GM23338 (cell line): ENCODE data around the gene RCAN1. TPM values are rescaled to one million over a fixed set of nuclear protein-coding genes. Genes with fewer than 3 reads are reported as not detected.

Experiments
- ATAC-seq: fragments of 200-7000 bp; cut with Tn5 transposase; 3 replicates; pipeline ENCODE4 v1.9.1; 2020
- DNase-seq: peaks from one replicate; pipeline ENCODE4 v3.0.0-alpha.2; 2015; ENCODE audit warnings: low spot score
- H2AFZ ChIP-seq: fragments of 200-600 bp; sonication (generic); 2 replicates; pipeline ENCODE4 v1.8.0; 2016; ENCODE audit warnings: antibody characterized with exemption, mild to moderate bottlenecking, moderate library complexity
- H3F3A ChIP-seq: fragments of 200-600 bp; sonication (generic); replicated peaks from 2 replicates; pipeline ENCODE4 v1.8.0; 2017; ENCODE audit warnings: antibody characterized with exemption, mixed run types, low read depth
- H3K27ac ChIP-seq: fragments of 200-600 bp; sonication (generic); 2 replicates; pipeline ENCODE4 v1.6.1; 2016; ENCODE audit warnings: low read depth
- H3K27me3 ChIP-seq: fragments of 200-600 bp; sonication (generic); 2 replicates; pipeline ENCODE4 v1.8.0; 2016; ENCODE audit warnings: mild to moderate bottlenecking, mixed run types, moderate library complexity; ENCODE audit not compliant: insufficient read depth
- H3K36me3 ChIP-seq: fragments of 200-600 bp; sonication (generic); 2 replicates; pipeline ENCODE4 v1.8.0; 2016; ENCODE audit warnings: mild to moderate bottlenecking; ENCODE audit not compliant: insufficient read depth
- H3K4me1 ChIP-seq: fragments of 200-600 bp; sonication (generic); 2 replicates; pipeline ENCODE4 v1.8.0; 2016; ENCODE audit warnings: mild to moderate bottlenecking, moderate library complexity; ENCODE audit not compliant: insufficient read depth
- H3K4me2 ChIP-seq: fragments of 200-600 bp; sonication (generic); 2 replicates; pipeline ENCODE4 v1.7.1; 2017; ENCODE audit warnings: mixed run types
- H3K4me3 ChIP-seq: fragments of 200-600 bp; sonication (generic); 2 replicates; pipeline ENCODE4 v1.6.1; 2016; ENCODE audit warnings: mixed run types
- H3K79me2 ChIP-seq: fragments of 200-600 bp; sonication (generic); replicated peaks from 2 replicates; pipeline ENCODE4 v1.8.0; 2017; ENCODE audit warnings: mild to moderate bottlenecking; ENCODE audit not compliant: insufficient read depth
- H3K9me2 ChIP-seq: fragments of 200-600 bp; sonication (generic); 2 replicates; pipeline ENCODE4 v1.8.0; 2017; ENCODE audit not compliant: insufficient read depth
- H4K20me1 ChIP-seq: fragments of 200-600 bp; sonication (generic); replicated peaks from 2 replicates; pipeline ENCODE4 v1.8.0; 2017; ENCODE audit warnings: mild to moderate bottlenecking; ENCODE audit not compliant: insufficient read depth
- H3K27ac Mint-ChIP-seq: 2 replicates; pipeline ENCODE4 v1.8.0; 2020; ENCODE audit warnings: inconsistent platforms, mild to moderate bottlenecking, moderate library complexity, mixed read lengths
- H3K27me3 Mint-ChIP-seq: 3 replicates; pipeline ENCODE4 v1.8.0; 2022; ENCODE audit warnings: low read depth, mild to moderate bottlenecking, moderate library complexity, mixed read lengths, inconsistent platforms; ENCODE audit not compliant: insufficient read depth, poor library complexity
- H3K36me3 Mint-ChIP-seq: 3 replicates; pipeline ENCODE4 v1.8.0; 2021; ENCODE audit warnings: low read depth, mild to moderate bottlenecking, inconsistent platforms, moderate library complexity, mixed read lengths
- H3K4me1 Mint-ChIP-seq: 3 replicates; pipeline ENCODE4 v1.8.0; 2020; ENCODE audit warnings: mild to moderate bottlenecking, inconsistent platforms, mixed read lengths
- H3K4me3 Mint-ChIP-seq: 3 replicates; pipeline ENCODE4 v1.8.0; 2021; ENCODE audit warnings: moderate library complexity, mild to moderate bottlenecking, inconsistent platforms, mixed read lengths
- H3K9me3 Mint-ChIP-seq: 3 replicates; pipeline ENCODE4 v1.8.0; 2020; ENCODE audit warnings: moderate library complexity, mild to moderate bottlenecking, inconsistent platforms, mixed read lengths
- CREB1 ChIP-seq: fragments of 250-450 bp; sonication (Bioruptor Pico); IDR thresholded peaks from 2 replicates; pipeline ENCODE4 v1.5.0; 2020; ENCODE audit warnings: low read depth, mild to moderate bottlenecking, moderate library complexity
- EZH2 ChIP-seq: fragments of 200-600 bp; sonication (generic); IDR thresholded peaks from one replicate; pipeline ENCODE4 v1.8.0; 2017; ENCODE audit warnings: antibody characterized with exemption, mild to moderate bottlenecking, low read depth; ENCODE audit not compliant: unreplicated experiment
- EZH2phosphoT487 ChIP-seq: fragments of 200-600 bp; sonication (generic); IDR thresholded peaks from one replicate; pipeline ENCODE4 v1.8.1; 2018; ENCODE audit warnings: antibody characterized with exemption; ENCODE audit not compliant: unreplicated experiment
- JUNB ChIP-seq: IDR thresholded peaks from one replicate; pipeline ENCODE4 v1.6.1; 2016; ENCODE audit warnings: antibody characterized with exemption; ENCODE audit not compliant: unreplicated experiment
- NANOG ChIP-seq: IDR thresholded peaks from 2 replicates; pipeline ENCODE4 v1.6.1; 2016; ENCODE audit warnings: antibody characterized with exemption, borderline replicate concordance
- POLR2AphosphoS5 ChIP-seq: IDR thresholded peaks from 2 replicates; pipeline ENCODE4 v1.6.1; 2016; ENCODE audit warnings: antibody characterized with exemption, low read depth
- STAT1 ChIP-seq: IDR thresholded peaks from one replicate; pipeline ENCODE4 v1.6.1; 2016; ENCODE audit warnings: antibody characterized with exemption; ENCODE audit not compliant: unreplicated experiment
- ZNF114 ChIP-seq: fragments of 250-450 bp; sonication (Bioruptor Pico); IDR thresholded peaks from 2 replicates; pipeline ENCODE4 v1.5.0; 2020; ENCODE audit warnings: mild to moderate bottlenecking, moderate library complexity
- ZNF331 ChIP-seq: fragments of 250-450 bp; sonication (Bioruptor Pico); IDR thresholded peaks from 2 replicates; pipeline ENCODE4 v1.5.0; 2020; ENCODE audit warnings: low read depth, mild to moderate bottlenecking, moderate library complexity
- ZNF462 ChIP-seq: fragments of 250-450 bp; sonication (Bioruptor Pico); IDR thresholded peaks from 2 replicates; pipeline ENCODE4 v1.5.0; 2020; ENCODE audit warnings: mild to moderate bottlenecking, moderate library complexity
- polyA plus RNA-seq: library from polyadenylated mRNA; unstranded; fragments of >200 nt; fragmentation: Nextera tagmentation; extraction: Ambion mirVana; gene quantifications from 2 replicates; pipeline ENCODE4 v1.2.1, GENCODE V29; 2016
- total RNA-seq: library from RNA; depleted of rRNA; stranded (reverse); fragments of >200 nt; shearing (Covaris generic); gene quantifications from 2 replicates; pipeline ENCODE4 v1.2.3, GENCODE V29; 2014
- TF ChIP-seq, protein P1 (sequence below): IDR thresholded peaks from 2 replicates; pipeline ENCODE4 v1.6.1; 2016; ENCODE audit warnings: antibody characterized with exemption
- TF ChIP-seq, protein P2 (sequence below), 2 experiments: fragments of 200-600 bp in 1 of 2; sonication (generic) in 1 of 2; conservative IDR thresholded peaks; 2 replicates each; pipeline versions ENCODE4 v1.5.1 to v1.6.1; 2016 to 2017; ENCODE audit warnings: antibody characterized with exemption in 2 of 2, low read depth in 2 of 2, mild to moderate bottlenecking in 2 of 2, moderate library complexity in 1 of 2
- TF ChIP-seq, protein P3 (sequence below): IDR thresholded peaks from one replicate; pipeline ENCODE4 v1.6.1; 2018; ENCODE audit warnings: antibody characterized with exemption; ENCODE audit not compliant: unreplicated experiment

Gene RCAN1
- total and polyA plus RNA-seq, 2 experiments from 2014 or later = 3.7 to 5.2 TPM

- Histone ChIP-seq H3K4me3 (no peak overlapping the region), H3K27me3 (peaks cover 10% of the 10 kb centered on the region), H4K20me1 (no peaks in the 10 kb centered on the region; the same call in 1 of the 2 replicates), H3K4me2 (no peak overlapping the region), H3F3A (no peaks in the 10 kb centered on the region), H3K36me3 (no peaks in the 10 kb centered on the region), H3K79me2 (no peaks in the 10 kb centered on the region), H3K9me2 (no peaks in the 10 kb centered on the region), H2AFZ (no peak overlapping the region), H3K27ac (no peak overlapping the region), H3K4me1 (0 out of 2 replicates have a peak, but pooled peaks cover 2% of the 10 kb centered on the region)
- ATAC-seq (no peak), DNase-seq (no peak)
- no peak for TF ChIP-seq STAT1
- TF ChIP-seq EZH2 = no peak
- TF ChIP-seq CREB1 = no peak
- TF ChIP-seq, protein P1, sequence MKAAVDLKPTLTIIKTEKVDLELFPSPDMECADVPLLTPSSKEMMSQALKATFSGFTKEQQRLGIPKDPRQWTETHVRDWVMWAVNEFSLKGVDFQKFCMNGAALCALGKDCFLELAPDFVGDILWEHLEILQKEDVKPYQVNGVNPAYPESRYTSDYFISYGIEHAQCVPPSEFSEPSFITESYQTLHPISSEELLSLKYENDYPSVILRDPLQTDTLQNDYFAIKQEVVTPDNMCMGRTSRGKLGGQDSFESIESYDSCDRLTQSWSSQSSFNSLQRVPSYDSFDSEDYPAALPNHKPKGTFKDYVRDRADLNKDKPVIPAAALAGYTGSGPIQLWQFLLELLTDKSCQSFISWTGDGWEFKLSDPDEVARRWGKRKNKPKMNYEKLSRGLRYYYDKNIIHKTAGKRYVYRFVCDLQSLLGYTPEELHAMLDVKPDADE = no peak
- TF ChIP-seq POLR2AphosphoS5 = no peak
- TF ChIP-seq ZNF462 = no peak
- no peak for TF ChIP-seq ZNF114 (CRISPR knock-in tag)
- no peak for TF ChIP-seq NANOG
- TF ChIP-seq JUNB = no peak
- TF ChIP-seq, protein P2, sequence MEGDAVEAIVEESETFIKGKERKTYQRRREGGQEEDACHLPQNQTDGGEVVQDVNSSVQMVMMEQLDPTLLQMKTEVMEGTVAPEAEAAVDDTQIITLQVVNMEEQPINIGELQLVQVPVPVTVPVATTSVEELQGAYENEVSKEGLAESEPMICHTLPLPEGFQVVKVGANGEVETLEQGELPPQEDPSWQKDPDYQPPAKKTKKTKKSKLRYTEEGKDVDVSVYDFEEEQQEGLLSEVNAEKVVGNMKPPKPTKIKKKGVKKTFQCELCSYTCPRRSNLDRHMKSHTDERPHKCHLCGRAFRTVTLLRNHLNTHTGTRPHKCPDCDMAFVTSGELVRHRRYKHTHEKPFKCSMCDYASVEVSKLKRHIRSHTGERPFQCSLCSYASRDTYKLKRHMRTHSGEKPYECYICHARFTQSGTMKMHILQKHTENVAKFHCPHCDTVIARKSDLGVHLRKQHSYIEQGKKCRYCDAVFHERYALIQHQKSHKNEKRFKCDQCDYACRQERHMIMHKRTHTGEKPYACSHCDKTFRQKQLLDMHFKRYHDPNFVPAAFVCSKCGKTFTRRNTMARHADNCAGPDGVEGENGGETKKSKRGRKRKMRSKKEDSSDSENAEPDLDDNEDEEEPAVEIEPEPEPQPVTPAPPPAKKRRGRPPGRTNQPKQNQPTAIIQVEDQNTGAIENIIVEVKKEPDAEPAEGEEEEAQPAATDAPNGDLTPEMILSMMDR (conservative IDR thresholded peaks at IDR 0.05; ENCODE audit: low read depth in 2 of 2) = no peak
- no peak for TF ChIP-seq ZNF331 (CRISPR knock-in tag)
- no peak for TF ChIP-seq EZH2phosphoT487
- TF ChIP-seq, protein P3, sequence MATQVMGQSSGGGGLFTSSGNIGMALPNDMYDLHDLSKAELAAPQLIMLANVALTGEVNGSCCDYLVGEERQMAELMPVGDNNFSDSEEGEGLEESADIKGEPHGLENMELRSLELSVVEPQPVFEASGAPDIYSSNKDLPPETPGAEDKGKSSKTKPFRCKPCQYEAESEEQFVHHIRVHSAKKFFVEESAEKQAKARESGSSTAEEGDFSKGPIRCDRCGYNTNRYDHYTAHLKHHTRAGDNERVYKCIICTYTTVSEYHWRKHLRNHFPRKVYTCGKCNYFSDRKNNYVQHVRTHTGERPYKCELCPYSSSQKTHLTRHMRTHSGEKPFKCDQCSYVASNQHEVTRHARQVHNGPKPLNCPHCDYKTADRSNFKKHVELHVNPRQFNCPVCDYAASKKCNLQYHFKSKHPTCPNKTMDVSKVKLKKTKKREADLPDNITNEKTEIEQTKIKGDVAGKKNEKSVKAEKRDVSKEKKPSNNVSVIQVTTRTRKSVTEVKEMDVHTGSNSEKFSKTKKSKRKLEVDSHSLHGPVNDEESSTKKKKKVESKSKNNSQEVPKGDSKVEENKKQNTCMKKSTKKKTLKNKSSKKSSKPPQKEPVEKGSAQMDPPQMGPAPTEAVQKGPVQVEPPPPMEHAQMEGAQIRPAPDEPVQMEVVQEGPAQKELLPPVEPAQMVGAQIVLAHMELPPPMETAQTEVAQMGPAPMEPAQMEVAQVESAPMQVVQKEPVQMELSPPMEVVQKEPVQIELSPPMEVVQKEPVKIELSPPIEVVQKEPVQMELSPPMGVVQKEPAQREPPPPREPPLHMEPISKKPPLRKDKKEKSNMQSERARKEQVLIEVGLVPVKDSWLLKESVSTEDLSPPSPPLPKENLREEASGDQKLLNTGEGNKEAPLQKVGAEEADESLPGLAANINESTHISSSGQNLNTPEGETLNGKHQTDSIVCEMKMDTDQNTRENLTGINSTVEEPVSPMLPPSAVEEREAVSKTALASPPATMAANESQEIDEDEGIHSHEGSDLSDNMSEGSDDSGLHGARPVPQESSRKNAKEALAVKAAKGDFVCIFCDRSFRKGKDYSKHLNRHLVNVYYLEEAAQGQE = no peak
- H3K36me3 Mint-ChIP-seq = no peaks in the 10 kb centered on the region
- no peaks in the 10 kb centered on the region for H3K9me3 Mint-ChIP-seq
- H3K27ac Mint-ChIP-seq = no peak overlapping the region
- peaks cover 10% of the 10 kb centered on the region for H3K27me3 Mint-ChIP-seq
- H3K4me3 Mint-ChIP-seq = no peak overlapping the region
- H3K4me1 Mint-ChIP-seq = peaks cover 3% of the 10 kb centered on the region; the same call in 1 of the 3 replicates
Observed at GRCh38 chr21:34618941-34619340, 4.0 kb upstream of the RCAN1 start.
